Muscle layer of colon (tissue), 2 donors: ENCODE results near the gene EHD2.
"Not testable (repeated sequence)": the region's sequence is repeated elsewhere in the genome, so short reads cannot be mapped to it uniquely, and the experiment has no call there.

ENCODE experiments used
- H3K27ac ChIP-seq: one replicate; pipeline ENCODE4 v1.7.0; 2013; ENCODE audit warnings: low read depth, mild to moderate bottlenecking, low read length, moderate library complexity
- H3K27me3 ChIP-seq, 2 donors: one replicate each; pipeline ENCODE4 v1.7.0; 2013; ENCODE audit warnings: low read length in 2 of 2, mild to moderate bottlenecking in 2 of 2; ENCODE audit not compliant: insufficient read depth in 2 of 2, control insufficient read depth in 1 of 2
- H3K36me3 ChIP-seq: one replicate; pipeline ENCODE4 v1.7.0; 2013; ENCODE audit warnings: mild to moderate bottlenecking, low read length; ENCODE audit not compliant: insufficient read depth
- H3K4me1 ChIP-seq: one replicate; pipeline ENCODE4 v1.7.0; 2013; ENCODE audit warnings: mild to moderate bottlenecking, low read length; ENCODE audit not compliant: insufficient read depth
- H3K4me3 ChIP-seq, 2 donors: one replicate each; pipeline ENCODE4 v1.7.0; 2013; ENCODE audit warnings: low read length in 2 of 2, low read depth in 1 of 2, mild to moderate bottlenecking in 1 of 2, moderate library complexity in 1 of 2
- H3K9ac ChIP-seq: one replicate; pipeline ENCODE4 v1.7.0; 2013; ENCODE audit warnings: low read length
- H3K9me3 ChIP-seq: one replicate; pipeline ENCODE4 v1.7.0; 2013; ENCODE audit warnings: mild to moderate bottlenecking, low read length
- donor health status: abdominal sarcoma.
- donor health status: Adenocarcinoma of cecum.

Gene EHD2

DNA sequence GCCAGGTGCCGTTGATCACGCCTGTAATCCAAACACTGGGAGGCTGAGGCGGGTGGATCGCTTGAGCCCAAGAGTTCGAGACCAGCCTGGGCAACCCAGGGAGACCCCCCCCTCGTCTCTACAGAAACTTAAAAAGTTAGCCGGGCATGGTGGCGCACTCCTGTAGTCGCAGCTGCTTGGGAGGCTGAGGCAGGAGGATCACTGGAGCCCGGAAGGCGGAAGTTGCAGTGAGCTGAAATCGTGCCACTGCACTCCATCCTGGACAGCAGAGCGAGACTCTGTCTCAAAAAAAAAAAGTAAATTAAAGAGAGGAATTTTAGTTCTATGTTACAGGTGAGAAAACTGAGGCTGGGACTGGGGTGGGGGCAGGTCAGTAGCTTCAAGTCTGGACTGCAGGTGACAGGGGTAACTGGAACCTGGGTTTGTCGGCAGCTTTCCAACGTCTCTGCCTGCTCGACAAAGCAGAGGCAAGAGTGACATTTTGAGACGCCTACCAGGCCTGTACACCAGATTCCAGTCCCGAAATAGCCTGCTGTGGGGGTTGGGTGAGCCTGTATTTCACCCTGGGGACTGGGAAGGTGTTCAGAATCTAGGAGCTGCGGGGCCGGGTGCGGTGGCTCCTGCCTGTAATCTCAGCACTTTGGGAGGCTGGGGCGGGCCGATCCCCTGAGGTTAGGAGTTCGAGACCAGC, 66.4 kb downstream of the EHD2 start:
- Histone ChIP-seq H3K27ac (peak overlapping the region; percentile 89), H3K27me3 (no peaks in the 10 kb centered on the region), H3K36me3 (peaks cover 25% of the 10 kb centered on the region), H3K9ac (peak overlapping the region; percentile 73), H3K9me3 (no peaks in the 10 kb centered on the region), H3K4me3 (peak overlapping the region; percentile 93 to 94), H3K4me1 (peaks cover 26% of the 10 kb centered on the region)

GRCh38 chr19:47780215-47780551, 67.0 kb downstream of the EHD2 start:
- Histone ChIP-seq H3K36me3 (peaks cover 28% of the 10 kb centered on the region), H3K4me1 (peaks cover 26% of the 10 kb centered on the region), H3K4me3 (peak overlapping the region; percentile 93 to 94), H3K9ac (peak overlapping the region; percentile 73), H3K27me3 (no peaks in the 10 kb centered on the region), H3K27ac (peak overlapping the region; percentile 89), H3K9me3 (no peaks in the 10 kb centered on the region)

DNA sequence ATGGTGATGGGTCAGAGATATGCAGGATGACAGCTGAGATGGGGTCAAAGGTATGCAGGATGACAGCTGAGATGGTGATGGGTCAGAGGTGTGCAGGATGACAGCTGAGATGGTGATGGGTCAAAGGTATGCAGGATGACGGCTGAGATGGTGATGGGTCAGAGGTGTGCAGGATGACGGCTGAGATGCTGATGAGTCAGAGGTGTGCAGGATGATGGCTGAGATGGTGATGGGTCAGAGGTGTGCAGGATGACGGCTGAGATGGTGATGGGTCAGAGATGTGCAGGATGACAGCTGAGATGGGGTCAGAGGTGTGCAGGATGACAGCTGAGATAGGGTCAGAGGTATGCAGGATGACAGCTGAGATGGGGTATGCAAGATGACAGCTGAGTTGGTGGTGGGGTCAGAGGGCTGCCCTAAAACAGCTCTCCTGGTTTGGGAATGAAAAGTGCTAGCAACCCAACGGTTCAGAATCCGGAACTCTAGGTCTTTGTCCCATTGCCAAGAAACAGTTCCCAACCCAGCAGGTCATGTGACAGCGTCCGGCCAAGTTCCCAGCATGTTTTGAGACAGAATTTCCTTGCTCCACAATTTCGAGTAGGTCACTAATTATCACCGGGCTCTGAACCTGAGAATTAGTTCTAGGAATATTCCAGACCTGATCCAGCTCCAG, 68.5 kb downstream of the EHD2 start:
- peak overlapping the region in 1 of 2 donors; percentile 94 for H3K4me3 ChIP-seq
- H3K4me1 ChIP-seq, result peaks cover 26% of the 10 kb centered on the region

DNA sequence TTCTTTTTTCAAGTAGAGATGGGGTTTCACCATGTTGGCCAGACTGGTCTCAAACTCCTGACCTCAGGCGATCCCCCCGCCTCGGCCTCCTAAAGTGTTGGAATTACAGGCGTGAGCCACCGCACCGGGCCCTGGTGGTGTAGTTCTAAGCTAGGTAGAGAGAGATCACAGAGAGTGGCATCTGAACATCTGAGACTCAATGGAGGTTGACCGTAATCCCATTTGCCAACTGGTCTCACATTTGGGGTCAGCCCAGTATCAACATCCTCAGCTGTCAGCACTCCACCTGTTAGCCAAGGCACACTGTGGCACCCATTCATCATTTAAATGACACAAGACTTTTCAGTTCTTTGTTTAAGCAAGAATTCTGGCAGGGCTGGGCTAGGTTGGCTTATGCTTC, 73.3 kb downstream of the EHD2 start:
- Histone ChIP-seq H3K4me1 (peaks cover 16% of the 10 kb centered on the region), H3K27ac (no peak overlapping the region), H3K36me3 (peaks cover 41% of the 10 kb centered on the region), H3K9ac (no peak overlapping the region), H3K27me3 (no peaks in the 10 kb centered on the region), H3K4me3 (no peak overlapping the region), H3K9me3 (no peaks in the 10 kb centered on the region)

More for the DNA sequence above, 68.5 kb downstream of the EHD2 start:
- peak overlapping the region; percentile 89 for H3K27ac ChIP-seq
- no peak overlapping the region for H3K9ac ChIP-seq
- H3K27me3 ChIP-seq, result no peaks in the 10 kb centered on the region
- H3K9me3 ChIP-seq, result no peaks in the 10 kb centered on the region
- H3K36me3 ChIP-seq, result peaks cover 43% of the 10 kb centered on the region

- H3K4me1 ChIP-seq, H3K9me3 ChIP-seq, H3K9ac ChIP-seq, H3K27ac ChIP-seq, H3K27me3 ChIP-seq, H3K4me3 ChIP-seq: not testable (repeated sequence)
- H3K36me3 ChIP-seq, result peaks cover 39% of the 10 kb centered on the region
Measured at GRCh38 chr19:47787307-47787706, 74.1 kb downstream of the EHD2 start.

DNA sequence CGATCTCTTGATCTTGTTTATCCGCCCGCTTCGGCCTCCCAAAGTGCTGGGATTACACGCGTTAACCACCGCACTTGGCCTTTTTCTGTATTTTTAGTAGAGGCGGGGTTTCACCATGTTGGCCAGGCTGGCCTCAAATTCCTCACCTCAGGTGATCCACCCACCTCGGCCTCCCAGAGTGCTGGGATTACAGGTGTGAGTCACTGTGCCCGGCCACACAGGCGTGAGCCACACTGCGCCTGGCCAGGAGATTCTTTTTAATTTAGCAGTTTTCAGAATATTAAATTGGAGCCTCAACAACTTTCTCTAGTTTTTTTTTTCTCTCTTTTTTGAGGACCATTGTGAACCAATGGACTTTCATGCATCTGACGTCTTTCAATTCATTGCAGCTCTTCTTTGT, 76.6 kb downstream of the EHD2 start:
- H3K4me1 ChIP-seq, H3K4me3 ChIP-seq, H3K9ac ChIP-seq, H3K27me3 ChIP-seq, H3K9me3 ChIP-seq, H3K27ac ChIP-seq: not testable (repeated sequence)
- H3K36me3 ChIP-seq, result peaks cover 23% of the 10 kb centered on the region

GRCh38 chr19:47790398-47790814, 77.2 kb downstream of the EHD2 start:
- Histone ChIP-seq H3K9me3 (no peaks in the 10 kb centered on the region), H3K27me3 (no peaks in the 10 kb centered on the region), H3K36me3 (peaks cover 20% of the 10 kb centered on the region), H3K4me1 (peaks cover 4% of the 10 kb centered on the region), H3K27ac (no peak overlapping the region), H3K4me3 (no peak overlapping the region), H3K9ac (no peak overlapping the region)

DNA sequence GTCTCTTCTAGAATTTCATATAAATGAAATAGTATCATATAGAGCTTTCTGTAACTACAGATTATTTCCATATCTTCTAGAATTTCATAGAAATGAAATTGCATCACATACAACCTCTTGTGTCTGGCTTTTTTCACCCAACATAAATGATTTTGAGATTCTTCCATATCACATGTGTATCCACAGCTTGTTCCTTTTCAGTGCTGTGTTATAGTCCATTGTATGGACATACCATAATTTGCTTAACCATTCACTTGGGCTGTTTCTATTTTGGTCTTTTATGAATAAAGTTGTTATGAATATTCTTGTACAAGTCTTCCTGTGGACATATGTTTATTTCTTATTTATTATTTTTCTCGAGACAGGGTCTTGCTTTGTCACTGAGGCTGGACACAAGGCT, 79.4 kb downstream of the EHD2 start:
- peaks cover 5% of the 10 kb centered on the region for H3K36me3 ChIP-seq
- no peaks in the 10 kb centered on the region for H3K27me3 ChIP-seq
- H3K27ac ChIP-seq, result no peak overlapping the region
- peaks cover 4% of the 10 kb centered on the region for H3K4me1 ChIP-seq
- no peak overlapping the region for H3K9ac ChIP-seq
- H3K9me3 ChIP-seq, result no peaks in the 10 kb centered on the region
- H3K4me3 ChIP-seq, result no peak overlapping the region
